Measurements from ENCODE around the gene UBE2Z. TPM values are rescaled to one million over a fixed set of nuclear protein-coding genes. Genes with fewer than 3 reads are reported as not detected.

Gene UBE2Z
- total and polyA plus RNA-seq, 2 of the 4 experiments (the other 2 are of a cell fraction), result 68.5 to 126 TPM

DNA sequence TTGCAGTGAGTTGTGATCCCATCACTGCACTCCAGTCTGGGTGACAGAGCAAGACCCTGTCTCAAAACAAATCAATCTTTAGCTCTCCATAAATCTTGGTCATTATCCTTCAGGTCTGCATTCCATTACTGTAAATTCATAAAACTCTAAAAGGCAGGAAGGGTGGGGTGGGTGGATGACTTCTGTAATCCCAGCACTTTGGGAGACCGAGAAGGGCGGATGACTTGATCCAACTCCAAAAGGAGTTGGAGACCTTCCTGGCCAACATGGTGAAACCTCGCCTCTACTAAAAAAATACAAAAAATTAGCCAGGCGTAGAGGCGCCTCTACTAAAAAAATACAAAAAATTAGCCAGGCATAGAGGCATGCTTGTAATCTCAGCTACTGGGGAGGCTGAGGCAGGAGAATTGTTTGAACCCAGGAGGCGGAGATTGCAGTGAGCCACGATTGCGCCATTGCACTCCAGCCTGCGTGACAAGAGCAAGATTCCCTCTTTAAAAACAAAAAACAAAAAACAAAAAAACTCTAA lies 2.2 kb upstream of the UBE2Z start:
- no peak overlapping the region for H2AK5ac ChIP-seq (ENCODE audit: low read depth, low read length)
- H3K27me3 ChIP-seq (ENCODE audit: control insufficient read depth, insufficient read depth, low read length), result no peaks in the 10 kb centered on the region
- ATAC-seq (ENCODE audit: low read depth), result no peak
- intact Hi-C loops (cut with micrococcal nuclease) (no loop called here), dilution Hi-C loops (cut with HindIII; ENCODE audit: low sequenced_read_pairs, unreplicated experiment) (loop anchor here (25.0 kb wide), 1 partner anchor 131 kb away; no protein-coding TSS in a partner anchor), in situ Hi-C loops (cut with MboI; ENCODE audit: low sequenced_read_pairs) (no loop called here)
- peaks cover 13 to 29% of the 10 kb centered on the region in 2 experiments; a peak in 3 of 4 replicates for H3K79me1 ChIP-seq (ENCODE audit: low read depth in 1 of 2, low read length in 2 of 2)
- ChIA-PET CTCF (no interaction called here), POLR2A (ENCODE audit: unreplicated experiment) (interaction anchor here (1.4 kb wide), 1 partner anchor 13 kb away, joined by 3 read pairs; the partner anchor contains the start of gene ATP5MC1)
- H3K18ac ChIP-seq (ENCODE audit: low read depth, low read length), result no peak overlapping the region
- no peak overlapping the region for H3K14ac ChIP-seq (replicated peaks; ENCODE audit: low read depth, low read length)
- H2AK9ac ChIP-seq (replicated peaks; ENCODE audit: low read depth, low read length, poor library complexity), result no peak overlapping the region
- H4K8ac ChIP-seq (ENCODE audit: low read depth in 2 of 2, low read length in 2 of 2), result no peak overlapping the region
- no peak overlapping the region for H3K27ac ChIP-seq (ENCODE audit: insufficient read depth, low read length)
- H2BK5ac ChIP-seq (ENCODE audit: low read depth, low read length, poor library complexity, severe bottlenecking), result no peak overlapping the region
- H3K4me2 ChIP-seq (ENCODE audit: low read depth, low read length), result no peak overlapping the region
- no peak overlapping the region for H4K5ac ChIP-seq (ENCODE audit: low read depth, low read length)
- no peak overlapping the region for H4K91ac ChIP-seq (ENCODE audit: insufficient read depth, low read depth, low read length)
- peaks cover 21% of the 10 kb centered on the region for H4K20me1 ChIP-seq (ENCODE audit: insufficient read depth, low read length)
- BruUV-seq (replicated peaks), result no TSS peak
- no peak overlapping the region for H3K9ac ChIP-seq (ENCODE audit: low read depth, low read length)
- no peak overlapping the region for H2AFZ ChIP-seq (replicated peaks; ENCODE audit: low read length, poor library complexity)
- H3K9me1 ChIP-seq (ENCODE audit: insufficient read depth, low read length), result peaks cover 17% of the 10 kb centered on the region
- H3K36me3 ChIP-seq (ENCODE audit: control insufficient read depth, insufficient read depth, low read length), result peaks cover 6% of the 10 kb centered on the region
- H2BK20ac ChIP-seq (ENCODE audit: low read depth, low read length), result no peak overlapping the region
- TF ChIP-seq RAD21 (IDR thresholded peaks at IDR 0.05; ENCODE audit: low read length) (no peak), SMC3 (IDR thresholded peaks at IDR 0.05; ENCODE audit: low read depth, low read length) (no peak), NFE2L2 (IDR thresholded peaks at IDR 0.05; ENCODE audit: low read depth, low read length) (no peak), POLR2A (IDR thresholded peaks at IDR 0.05; ENCODE audit: low read depth, low read length) (no peak), RFX5 (IDR thresholded peaks at IDR 0.05; ENCODE audit: low read depth, low read length) (no peak), CEBPB (IDR thresholded peaks at IDR 0.05; ENCODE audit: low read depth, low read length) (no peak), BHLHE40 (IDR thresholded peaks at IDR 0.05; ENCODE audit: low read depth, low read length) (no peak), MAFK (IDR thresholded peaks at IDR 0.05; ENCODE audit: low read depth, low read length) (no peak), FOS (IDR thresholded peaks at IDR 0.05; ENCODE audit: low read depth, low read length) (no peak), RCOR1 (IDR thresholded peaks at IDR 0.05; ENCODE audit: insufficient replicate concordance, low read length) (no peak), MXI1 (IDR thresholded peaks at IDR 0.05; ENCODE audit: borderline replicate concordance, low read depth, low read length) (no peak), MAZ (IDR thresholded peaks at IDR 0.05; ENCODE audit: borderline replicate concordance, low read depth, low read length) (no peak), CHD1 (IDR thresholded peaks at IDR 0.05; ENCODE audit: low read depth, low read length) (no peak), ELK1 (IDR thresholded peaks at IDR 0.05; ENCODE audit: borderline replicate concordance, low read depth, low read length) (no peak)
- TF ChIP-seq, protein P1, sequence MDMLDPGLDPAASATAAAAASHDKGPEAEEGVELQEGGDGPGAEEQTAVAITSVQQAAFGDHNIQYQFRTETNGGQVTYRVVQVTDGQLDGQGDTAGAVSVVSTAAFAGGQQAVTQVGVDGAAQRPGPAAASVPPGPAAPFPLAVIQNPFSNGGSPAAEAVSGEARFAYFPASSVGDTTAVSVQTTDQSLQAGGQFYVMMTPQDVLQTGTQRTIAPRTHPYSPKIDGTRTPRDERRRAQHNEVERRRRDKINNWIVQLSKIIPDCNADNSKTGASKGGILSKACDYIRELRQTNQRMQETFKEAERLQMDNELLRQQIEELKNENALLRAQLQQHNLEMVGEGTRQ (IDR thresholded peaks at IDR 0.05; ENCODE audit: low read depth, low read length), result no peak
- TF ChIP-seq, protein P2, sequence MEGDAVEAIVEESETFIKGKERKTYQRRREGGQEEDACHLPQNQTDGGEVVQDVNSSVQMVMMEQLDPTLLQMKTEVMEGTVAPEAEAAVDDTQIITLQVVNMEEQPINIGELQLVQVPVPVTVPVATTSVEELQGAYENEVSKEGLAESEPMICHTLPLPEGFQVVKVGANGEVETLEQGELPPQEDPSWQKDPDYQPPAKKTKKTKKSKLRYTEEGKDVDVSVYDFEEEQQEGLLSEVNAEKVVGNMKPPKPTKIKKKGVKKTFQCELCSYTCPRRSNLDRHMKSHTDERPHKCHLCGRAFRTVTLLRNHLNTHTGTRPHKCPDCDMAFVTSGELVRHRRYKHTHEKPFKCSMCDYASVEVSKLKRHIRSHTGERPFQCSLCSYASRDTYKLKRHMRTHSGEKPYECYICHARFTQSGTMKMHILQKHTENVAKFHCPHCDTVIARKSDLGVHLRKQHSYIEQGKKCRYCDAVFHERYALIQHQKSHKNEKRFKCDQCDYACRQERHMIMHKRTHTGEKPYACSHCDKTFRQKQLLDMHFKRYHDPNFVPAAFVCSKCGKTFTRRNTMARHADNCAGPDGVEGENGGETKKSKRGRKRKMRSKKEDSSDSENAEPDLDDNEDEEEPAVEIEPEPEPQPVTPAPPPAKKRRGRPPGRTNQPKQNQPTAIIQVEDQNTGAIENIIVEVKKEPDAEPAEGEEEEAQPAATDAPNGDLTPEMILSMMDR (conservative IDR thresholded peaks at IDR 0.05; ENCODE audit: low read depth, low read length), result no peak
- H3K9me3 ChIP-seq (ENCODE audit: control insufficient read depth, insufficient read depth, low read length), result no peaks in the 10 kb centered on the region
- no peak overlapping the region for H3K23ac ChIP-seq (ENCODE audit: low read depth, low read length)
- 100% methylated on average over 2 of the region's 9 CpGs; no CpG with 5 or more reads in 1 of the 2 experiments for WGBS, 2 experiments (ENCODE audit: extremely low coverage in 2 of 2, insufficient read length in 1 of 2)
- no peak overlapping the region for H3K4me3 ChIP-seq (ENCODE audit: insufficient read depth, low read depth, low read length)
- H3K4ac ChIP-seq (ENCODE audit: low read depth, low read length), result no peak overlapping the region
- DNase-seq, result no peak
- H3K56ac ChIP-seq (ENCODE audit: extremely low read depth, insufficient read depth, low read length), result no peak overlapping the region
- no peak overlapping the region for H2BK120ac ChIP-seq (ENCODE audit: low read depth, low read length)
- H2BK15ac ChIP-seq (ENCODE audit: low read depth, low read length), result no peak overlapping the region
- H3K4me1 ChIP-seq (ENCODE audit: control insufficient read depth, insufficient read depth, low read length), result peaks cover 10% of the 10 kb centered on the region

Data from IMR-90 (cell line).